NT2/D1 (cell line): ENCODE results near the gene ZNF385B.

ENCODE experiments used
- SUZ12 ChIP-seq: IDR thresholded peaks from 2 replicates; pipeline ENCODE4 v1.6.1; 2011; ENCODE audit not compliant: insufficient read length, insufficient read depth; ENCODE audit errors: extremely low read depth
- YY1 ChIP-seq: IDR thresholded peaks from 2 replicates; pipeline ENCODE4 v1.6.1; 2011; ENCODE audit not compliant: insufficient read length, insufficient read depth
- ZNF274 ChIP-seq: IDR thresholded peaks from 2 replicates; pipeline ENCODE4 v1.6.1; 2011; ENCODE audit warnings: mild to moderate bottlenecking, low read depth, low read length

GRCh38 chr2:179528576-179529069, 332.8 kb downstream of the ZNF385B start:
- TF ChIP-seq YY1 (no peak), ZNF274 (no peak), SUZ12 (no peak)
